GM18498 (cell line): Measurements from ENCODE around the gene BMAL1.
"Not testable (repeated sequence)": the region's sequence is repeated elsewhere in the genome, so short reads cannot be mapped to it uniquely, and the experiment has no call there.

Experiments
- ATAC-seq: cut with Tn5 transposase; IDR thresholded peaks from one replicate; pipeline ENCODE4 v1.9.1; 2021; ENCODE audit warnings: mild to moderate bottlenecking, moderate library complexity; ENCODE audit not compliant: unreplicated experiment

The BMAL1 gene

GRCh38 chr11:13436836-13437235 is 159.2 kb downstream of the BMAL1 start:
- not testable (repeated sequence) for ATAC-seq
